K562 (cell line): ENCODE results near the gene SMIM41. TPM values are rescaled to one million over a fixed set of nuclear protein-coding genes. Genes with fewer than 3 reads are reported as not detected.
A peak's percentile ranks its signal among the peaks of the same experiment; 100 is the strongest.

Source experiments
- ATAC-seq: fragments of 200-7000 bp; cut with Tn5 transposase; 3 replicates; pipeline ENCODE4 v1.9.1; 2020; ENCODE audit warnings: moderate library complexity
- BruUV-seq: library from RNA; stranded (reverse); fragments of 400-500 nt; replicated peaks from 2 replicates; lab custom pipeline; 2021; lab: Mats Ljungman, UMichigan
- CTCF ChIA-PET: fragments of 300-600 bp; formaldehyde crosslinking; extraction: SDS; loops from one replicate; lab custom pipeline; 2021; ENCODE audit warnings: low intra/inter-chr PET ratio; lab: Yijun Ruan, JAX
- POLR2A ChIA-PET: fragments of 300-600, 350-650 bp; sonication (Branson Sonifier 250); formaldehyde crosslinking; extraction: SDS; loops from one replicate; lab custom pipeline; 2021; ENCODE audit warnings: antibody characterized with exemption, inconsistent platforms; lab: Yijun Ruan, JAX
- DNase-seq, 4 experiments: peaks; one replicate each; pipeline versions ENCODE4 v3.0.0 to v3.0.0-alpha.2; 2011 to 2018; ENCODE audit warnings: low spot score in 3 of 4, mixed read lengths in 3 of 4; ENCODE audit errors: extremely low read depth in 1 of 4
- FAIRE-seq: peaks from 2 replicates; lab custom pipeline; 2011; peaks lifted over from hg19 to GRCh38; lab: Jason Lieb, UNC
- H2AFZ ChIP-seq: 2 replicates; pipeline ENCODE4 v1.6.0; 2011; ENCODE audit warnings: low read depth, low read length, control low read depth, inconsistent platforms
- H3K27ac ChIP-seq: fragments of 200-600 bp; 3 replicates; pipeline ENCODE4 v1.8.0; 2011; ENCODE audit warnings: low read depth, mild to moderate bottlenecking, control low read depth, inconsistent platforms, low read length, moderate library complexity, mixed read lengths; ENCODE audit errors: extremely low read depth
- H3K27me3 ChIP-seq, 2 experiments: fragments of 300-600 bp in 1 of 2; 2 replicates in 1 of 2; 3 replicates in 1 of 2; pipeline versions ENCODE4 v1.6.0 to v1.8.0; 2011; ENCODE audit warnings: inconsistent platforms in 2 of 2, low read length in 2 of 2, mild to moderate bottlenecking in 1 of 2, mixed read lengths in 1 of 2, moderate library complexity in 1 of 2; ENCODE audit not compliant: control insufficient read depth in 2 of 2, insufficient read depth in 2 of 2
- H3K36me3 ChIP-seq: fragments of 300-600 bp; 3 replicates; pipeline ENCODE4 v1.8.0; 2011; ENCODE audit warnings: mild to moderate bottlenecking, low read length, inconsistent platforms; ENCODE audit not compliant: control insufficient read depth, insufficient read depth
- H3K4me1 ChIP-seq, 2 experiments: fragments of 200-600 bp in 1 of 2; replicated peaks in 1 of 2; 2 replicates in 1 of 2; 3 replicates in 1 of 2; pipeline versions ENCODE4 v1.5.1 to v1.8.0; 2011; ENCODE audit warnings: inconsistent platforms in 2 of 2, low read length in 2 of 2, mild to moderate bottlenecking in 1 of 2, mixed read lengths in 1 of 2, moderate library complexity in 1 of 2; ENCODE audit not compliant: control insufficient read depth in 2 of 2, insufficient read depth in 2 of 2
- H3K4me2 ChIP-seq: 2 replicates; pipeline ENCODE4 v1.6.1; 2011; ENCODE audit warnings: low read length, control low read depth, inconsistent platforms, mixed read lengths; ENCODE audit not compliant: insufficient read depth
- H3K4me3 ChIP-seq: fragments of 200-600 bp; sonication (generic), shearing (Covaris generic); 2 replicates; pipeline ENCODE4 v1.5.1; 2016; ENCODE audit warnings: control low read depth, inconsistent platforms
- H3K79me2 ChIP-seq: fragments of 200-600 bp; 3 replicates; pipeline ENCODE4 v1.8.0; 2011; ENCODE audit warnings: low read length, inconsistent platforms; ENCODE audit not compliant: control insufficient read depth, insufficient read depth
- H3K9ac ChIP-seq, 2 experiments: 2 replicates each; pipeline versions ENCODE4 v1.6.0 to v1.6.1; 2011; ENCODE audit warnings: low read depth in 2 of 2, low read length in 2 of 2, control low read depth in 1 of 2, inconsistent platforms in 1 of 2, mild to moderate bottlenecking in 1 of 2, mixed read lengths in 1 of 2; ENCODE audit not compliant: insufficient read depth in 1 of 2
- H3K9me1 ChIP-seq: one replicate; pipeline ENCODE4 v1.6.0; 2011; ENCODE audit warnings: inconsistent platforms, mild to moderate bottlenecking, low read length, moderate library complexity; ENCODE audit not compliant: control insufficient read depth, insufficient read depth
- H3K9me3 ChIP-seq: replicated peaks from 2 replicates; pipeline ENCODE4 v1.5.1; 2011; ENCODE audit warnings: low read depth, low read length, inconsistent platforms; ENCODE audit not compliant: control insufficient read depth, insufficient read depth
- H4K20me1 ChIP-seq: replicated peaks from 2 replicates; pipeline ENCODE4 v1.6.1; 2011; ENCODE audit warnings: low read length, inconsistent platforms, mixed read lengths; ENCODE audit not compliant: control insufficient read depth, insufficient read depth
- BMI1 ChIP-seq: fragments of 150-350 bp; IDR thresholded peaks from 2 replicates; pipeline ENCODE4 v1.6.1; 2014; ENCODE audit warnings: low read length
- BRF2 ChIP-seq: IDR thresholded peaks from 3 replicates; pipeline ENCODE4 v1.6.1; 2011; ENCODE audit warnings: borderline replicate concordance, mild to moderate bottlenecking; ENCODE audit not compliant: insufficient read length, insufficient read depth
- ETV1 ChIP-seq: fragments of 450-650 bp; conservative IDR thresholded peaks from 2 replicates; pipeline ENCODE4 v1.6.1; 2016; ENCODE audit warnings: missing genetic modification characterization, control low read depth, low read depth, missing compliant biosample characterization
- HNRNPH1 ChIP-seq: fragments of 200-400 bp; formaldehyde crosslinking; optimal IDR thresholded peaks from 2 replicates; pipeline ENCODE3; 2017; ENCODE audit warnings: low read depth, mild to moderate bottlenecking, low read length, moderate library complexity
- JUN ChIP-seq, 2 experiments: sonication (generic) in 1 of 2; formaldehyde crosslinking in 1 of 2; IDR thresholded peaks; 2 replicates each; pipeline versions ENCODE4 v1.6.1 to v1.8.0; 2012 to 2022; ENCODE audit warnings: borderline replicate concordance in 2 of 2, mild to moderate bottlenecking in 2 of 2, improper control_type of control experiment in 1 of 2, low read depth in 1 of 2, low read length in 1 of 2, missing genetic modification reagents in 1 of 2
- ZNF263 ChIP-seq: sonication (generic); formaldehyde crosslinking; IDR thresholded peaks from 2 replicates; pipeline ENCODE4 v1.8.0; 2022; ENCODE audit warnings: mild to moderate bottlenecking, missing genetic modification reagents, borderline replicate concordance
- ZNF707 ChIP-seq: fragments of 250-450 bp; sonication (Bioruptor Pico); conservative IDR thresholded peaks from 2 replicates; pipeline ENCODE4 v1.8.0; 2022; ENCODE audit warnings: inconsistent platforms, mild to moderate bottlenecking, moderate library complexity
- ZNF717 ChIP-seq: fragments of 250-450 bp; sonication (Bioruptor Pico); IDR thresholded peaks from 2 replicates; pipeline ENCODE4 v1.5.0; 2021
- WGBS: fragments of 100-300 bp; shearing (Covaris generic); methylation state at CpG from one replicate; pipeline ENCODE4 v1.1.6; 2016; ENCODE audit warnings: low coverage, mixed read lengths; ENCODE audit not compliant: insufficient coverage; ENCODE audit errors: missing lambda C conversion rate; 5-methylcytosine and 5-hydroxymethylcytosine counted together
- in situ Hi-C: fragments of 300-500 bp; cut with MboI; formaldehyde crosslinking; loops from 4 replicates; pipeline ENCODE4 v1.15.0; 2018; ENCODE audit warnings: inconsistent platforms, mixed read lengths
- intact Hi-C: fragments of 100-400 bp; cut with micrococcal nuclease; formaldehyde crosslinking; loops from 2 replicates; pipeline ENCODE4 v1.14.2; 2022
- polyA plus RNA-seq, 8 experiments: library from polyadenylated mRNA; depleted of rRNA in 4 of 8; stranded (reverse) in 5 of 8; unstranded in 3 of 8; fragments of >200 nt; fragmentation: Nextera tagmentation in 2 of 8; fragmentation: Illumina TruSeq in 1 of 8; extraction: Ambion mirVana in 2 of 8; extraction: Trizol in 1 of 8; gene quantifications; 2 replicates each; pipeline versions ENCODE4 v1.2.1 to v1.2.3, GENCODE V29; 2011 to 2014; ENCODE audit warnings: inconsistent platforms in 1 of 8, missing spikeins in 1 of 8
- total RNA-seq, 7 experiments: library from RNA; depleted of rRNA in 6 of 7; stranded (reverse); fragments of >200 nt in 6 of 7; fragmentation: Illumina TruSeq in 2 of 7; extraction: Trizol in 2 of 7; gene quantifications; 2 replicates each; pipeline versions ENCODE4 v1.2.1 to v1.2.3, GENCODE V29; 2011 to 2021; ENCODE audit warnings: low replicate concordance in 1 of 7

SMIM41 gene
- total and polyA plus RNA-seq, 9 of the 15 experiments (the other 6 are each of a cell fraction or from before 2014, with no cell fraction given): not detected

- intact Hi-C loops: no loop called here
Measured at GRCh38 chr12:52125476-52125900, 46.0 kb downstream of the SMIM41 start.

More at GRCh38 chr12:52125476-52125900, 46.0 kb downstream of the SMIM41 start:
- Histone ChIP-seq H3K9ac (peak overlapping the region in 1 of 2 experiments; percentile 50; a peak in 1 of 4 replicates), H2AFZ (no peak overlapping the region), H3K4me3 (no peak overlapping the region), H4K20me1 (no peaks in the 10 kb centered on the region; the same call in 1 of the 2 replicates), H3K9me3 (no peaks in the 10 kb centered on the region), H3K79me2 (no peaks in the 10 kb centered on the region), H3K4me2 (no peak overlapping the region), H3K36me3 (no peaks in the 10 kb centered on the region), H3K4me1 (peaks cover 4 to 14% of the 10 kb centered on the region in 2 experiments; a peak in 2 of 5 replicates), H3K27me3 (peaks cover 23 to 49% of the 10 kb centered on the region in 2 experiments; a peak in 4 of 5 replicates), H3K9me1 (peaks cover 2% of the 10 kb centered on the region), H3K27ac (no peak overlapping the region)
- CTCF ChIA-PET: interaction anchor here (0.9 kb wide), 1 partner anchor 100 kb away, joined by 3 read pairs; no protein-coding TSS in a partner anchor
- no TSS peak for BruUV-seq
- DNase-seq: no peak
- no peak for FAIRE-seq
- in situ Hi-C loops: no loop called here
- POLR2A ChIA-PET: interaction anchor here (0.6 kb wide), 1 partner anchor 190 kb away, joined by 3 read pairs; no protein-coding TSS in a partner anchor
- ATAC-seq: no peak
- WGBS: 13% methylated on average over 3 of the region's 6 CpGs
- TF ChIP-seq BRF2 (no peak), ZNF707 (CRISPR knock-in tag) (no peak), JUN (IDR thresholded peaks at IDR 0.05; ENCODE audit: borderline replicate concordance, low read depth, low read length) (no peak), JUN (CRISPR knock-in tag; IDR thresholded peaks at IDR 0.05; ENCODE audit: borderline replicate concordance) (no peak), ZNF717 (no peak), HNRNPH1 (no peak), ZNF263 (CRISPR knock-in tag) (no peak), ETV1 (tag) (no peak), BMI1 (no peak)
- TF ChIP-seq, all 486 proteins: peak for 0
